Sigmoid colon (tissue), 4 donors: ENCODE results near the gene USP53.

ENCODE experiments used
- CTCF ChIP-seq, 4 experiments: fragments of 450-650 bp in 3 of 4; fragments of 200-600 bp in 1 of 4; IDR thresholded peaks; one replicate each; pipeline ENCODE4 v1.5.1; 2016 to 2019; ENCODE audit warnings: antibody characterized with exemption in 4 of 4, mild to moderate bottlenecking in 3 of 4, moderate library complexity in 2 of 4
- EP300 ChIP-seq, 4 donors: sonication (generic); formaldehyde crosslinking; IDR thresholded peaks; one replicate each; pipeline ENCODE4 v1.6.1; 2017; ENCODE audit warnings: antibody characterized with exemption in 4 of 4
- POLR2A ChIP-seq, 2 donors: fragments of 450-650 bp; IDR thresholded peaks; one replicate each; pipeline ENCODE4 v1.6.1; 2016; ENCODE audit warnings: antibody characterized with exemption in 2 of 2, mild to moderate bottlenecking in 2 of 2, moderate library complexity in 2 of 2
- POLR2AphosphoS5 ChIP-seq, 4 donors: sonication (generic); formaldehyde crosslinking; IDR thresholded peaks; one replicate each; pipeline ENCODE4 v1.6.1; 2017; ENCODE audit warnings: antibody characterized with exemption in 4 of 4

- TF ChIP-seq CTCF (IDR thresholded peaks at IDR 0.05) (no peak), EP300 (IDR thresholded peaks at IDR 0.05) (no peak), POLR2A (IDR thresholded peaks at IDR 0.05) (no peak), POLR2AphosphoS5 (IDR thresholded peaks at IDR 0.05) (no peak)
Observed at GRCh38 chr4:119237201-119237600, 24.7 kb downstream of the USP53 start.
